ENCODE results near the gene RPF1. TPM values are rescaled to one million over a fixed set of nuclear protein-coding genes. Genes with fewer than 3 reads are reported as not detected.

RPF1 gene
- polyA plus RNA-seq, 3 donors from 2014 or later, result 50.7 to 88.5 (median 54.9) TPM

GRCh38 chr1:84539972-84540371 lies 60.9 kb downstream of the RPF1 start:
- no peak for DNase-seq
- peaks cover 0 to 2% (median 0%) of the 10 kb centered on the region in 3 donors for H3K27me3 Mint-ChIP-seq (ENCODE audit: low read depth in 3 of 3)
- no peaks in the 10 kb centered on the region for H3K4me1 Mint-ChIP-seq
- peaks cover 15 to 22% (median 17%) of the 10 kb centered on the region in 3 donors for H3K36me3 Mint-ChIP-seq
- no peak overlapping the region for H3K4me3 Mint-ChIP-seq
- no peaks in the 10 kb centered on the region for H3K9me3 Mint-ChIP-seq
- peak overlapping the region in 1 of 6 donors; percentile 2 for H3K27ac Mint-ChIP-seq

- Mint-ChIP-seq H3K36me3 (peaks cover 15 to 20% (median 17%) of the 10 kb centered on the region in 3 donors), H3K4me1 (no peaks in the 10 kb centered on the region), H3K4me3 (no peak overlapping the region), H3K27ac (peak overlapping the region in 1 of 6 donors; percentile 60), H3K27me3 (ENCODE audit: low read depth in 3 of 3) (peaks cover 0 to 2% (median 0%) of the 10 kb centered on the region in 3 donors), H3K9me3 (no peaks in the 10 kb centered on the region)
- DNase-seq, result no peak
Observed at GRCh38 chr1:84540759-84541158, 61.7 kb downstream of the RPF1 start.

GRCh38 chr1:84541679-84542078 lies 62.6 kb downstream of the RPF1 start:
- no peak for DNase-seq

More at GRCh38 chr1:84541679-84542078, 62.6 kb downstream of the RPF1 start:
- Mint-ChIP-seq H3K4me1 (no peaks in the 10 kb centered on the region), H3K27me3 (ENCODE audit: low read depth in 3 of 3) (peaks cover 0 to 2% (median 0%) of the 10 kb centered on the region in 3 donors), H3K27ac (no peak overlapping the region), H3K4me3 (no peak overlapping the region), H3K9me3 (no peaks in the 10 kb centered on the region), H3K36me3 (peaks cover 17% of the 10 kb centered on the region in 3 donors)

Other genes starting within 250 kb of the RPF1 start
- 1 to 10 TPM in 1 of 3 donors, not detected in 2; 1.2 TPM for gene SAMD13, start 177.6 kb upstream of the RPF1 start, polyA plus RNA-seq
- not detected for gene DNASE2B, start 80.8 kb upstream of the RPF1 start, polyA plus RNA-seq
- under 1 TPM in 1 of 3 donors, not detected in 2; 0.21 TPM for gene SPATA1, start 27.1 kb downstream of the RPF1 start, polyA plus RNA-seq
- gene GNG5, start 27.3 kb downstream of the RPF1 start, polyA plus RNA-seq, result 100 to 1,000 TPM; 245 to 324 (median 279) TPM
- gene CTBS, start 95.2 kb downstream of the RPF1 start, polyA plus RNA-seq, result 10 to 100 TPM; 18.7 to 25.5 (median 20.2) TPM
- 10 to 100 TPM; 14.4 to 24.3 (median 20.2) TPM for gene SSX2IP, start 211.2 kb downstream of the RPF1 start, polyA plus RNA-seq

Measured in immature natural killer cell (primary cell).